PC-9 (cell line): Measurements from ENCODE around the gene MFSD11. TPM values are rescaled to one million over a fixed set of nuclear protein-coding genes. Genes with fewer than 3 reads are reported as not detected.

Experiments used
- BruUV-seq: library from RNA; stranded (reverse); fragments of 400-500 nt; replicated peaks from 2 replicates; lab custom pipeline; 2021; lab: Mats Ljungman, UMichigan
- CTCF ChIA-PET: fragments of 300-600 bp; sonication (Branson Sonifier 250); formaldehyde crosslinking; loops from one replicate; lab custom pipeline; 2022; ENCODE audit warnings: antibody characterized with exemption; lab: Charles Lee
- POLR2A ChIA-PET: fragments of 300-600 bp; sonication (Branson Sonifier 250); formaldehyde crosslinking; loops from one replicate; lab custom pipeline; 2022; ENCODE audit warnings: antibody characterized with exemption; ENCODE audit not compliant: unreplicated experiment; lab: Charles Lee
- DNase-seq, 2 experiments: peaks; one replicate each; pipeline versions ENCODE4 v3.0.0 to v3.0.0-alpha.2; 2015 to 2022; ENCODE audit warnings: mixed read lengths in 1 of 2
- H2AFZ ChIP-seq: fragments of 200-600 bp; sonication (generic); 2 replicates; pipeline ENCODE4 v1.8.1; 2017; ENCODE audit warnings: antibody characterized with exemption
- H3F3A ChIP-seq: fragments of 200-600 bp; sonication (generic); 2 replicates; pipeline ENCODE4 v1.8.1; 2017; ENCODE audit warnings: antibody characterized with exemption, mild to moderate bottlenecking, low read depth; ENCODE audit not compliant: insufficient read depth
- H3K27ac ChIP-seq: fragments of 200-600 bp; sonication (generic); 2 replicates; pipeline ENCODE4 v1.6.1; 2016; ENCODE audit warnings: mixed run types
- H3K27me3 ChIP-seq: fragments of 200-600 bp; sonication (generic); 2 replicates; pipeline ENCODE4 v1.6.1; 2016; ENCODE audit warnings: low read depth, mixed run types; ENCODE audit not compliant: insufficient read depth
- H3K36me3 ChIP-seq: fragments of 200-600 bp; sonication (generic); 2 replicates; pipeline ENCODE4 v1.6.1; 2016; ENCODE audit warnings: low read depth, mixed run types
- H3K4me1 ChIP-seq: fragments of 200-600 bp; sonication (generic); replicated peaks from 2 replicates; pipeline ENCODE4 v1.6.1; 2016; ENCODE audit warnings: mixed run types; ENCODE audit not compliant: insufficient read depth
- H3K4me2 ChIP-seq: fragments of 200-600 bp; sonication (generic); 2 replicates; pipeline ENCODE4 v1.6.1; 2017; ENCODE audit warnings: mixed run types
- H3K4me3 ChIP-seq: fragments of 200-600 bp; sonication (generic); 2 replicates; pipeline ENCODE4 v1.6.1; 2016; ENCODE audit warnings: mixed run types
- H3K79me2 ChIP-seq: fragments of 200-600 bp; sonication (generic); 2 replicates; pipeline ENCODE4 v1.6.1; 2017; ENCODE audit warnings: low read depth, mixed run types
- H3K9me2 ChIP-seq: fragments of 200-600 bp; sonication (generic); 2 replicates; pipeline ENCODE4 v1.8.1; 2017; ENCODE audit warnings: mild to moderate bottlenecking; ENCODE audit not compliant: insufficient read depth
- H3K9me3 ChIP-seq: fragments of 200-600 bp; sonication (generic); 2 replicates; pipeline ENCODE4 v1.8.1; 2016; ENCODE audit warnings: low read depth; ENCODE audit not compliant: insufficient read depth
- H4K20me1 ChIP-seq: fragments of 200-600 bp; sonication (generic); 2 replicates; pipeline ENCODE4 v1.8.1; 2017; ENCODE audit not compliant: insufficient read depth
- CTCF ChIP-seq: fragments of 200-600 bp; sonication (generic); conservative IDR thresholded peaks from 2 replicates; pipeline ENCODE4 v1.6.1; 2017; ENCODE audit warnings: mixed run types, antibody characterized with exemption, mild to moderate bottlenecking, moderate library complexity
- EZH2 ChIP-seq: fragments of 200-600 bp; sonication (generic); IDR thresholded peaks from 2 replicates; pipeline ENCODE4 v1.8.0; 2017; ENCODE audit warnings: antibody characterized with exemption, low read depth
- intact Hi-C: fragments of 100-400 bp; cut with micrococcal nuclease; formaldehyde crosslinking; loops from one replicate; pipeline ENCODE4 v1.10.0; 2022; ENCODE audit not compliant: unreplicated experiment
- total RNA-seq: library from RNA; stranded (reverse); gene quantifications from 2 replicates; pipeline ENCODE4 v1.2.3, GENCODE V29; 2021

Gene MFSD11
- total RNA-seq, 1 experiment from 2014 or later, result 47.3 TPM

DNA sequence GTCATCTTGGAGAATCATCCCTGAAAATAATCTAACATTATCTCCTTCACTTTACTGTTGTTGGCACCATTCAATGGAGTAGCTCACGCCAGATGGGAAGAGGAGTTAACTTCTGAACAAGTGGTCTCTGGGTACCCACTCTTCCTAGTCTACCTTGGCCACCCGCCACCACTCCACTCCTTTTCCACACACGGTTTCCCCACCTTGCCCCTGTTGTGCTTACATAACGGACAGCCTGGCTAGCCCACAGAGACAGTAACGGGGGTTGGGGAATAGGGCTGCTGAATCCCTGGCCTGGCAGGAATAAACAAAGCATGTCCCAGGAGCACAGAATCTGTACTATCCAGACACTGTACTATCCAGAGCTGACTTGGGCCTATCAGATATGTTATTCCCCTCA, 23.6 kb upstream of the MFSD11 start:
- Histone ChIP-seq H3F3A (peaks cover 7% of the 10 kb centered on the region; the same call in 1 of the 2 replicates), H3K4me3 (no peak overlapping the region), H3K36me3 (no peaks in the 10 kb centered on the region), H3K79me2 (no peaks in the 10 kb centered on the region), H4K20me1 (no peaks in the 10 kb centered on the region), H3K4me1 (0 out of 2 replicates have a peak, but pooled peaks cover 6% of the 10 kb centered on the region), H3K27me3 (no peaks in the 10 kb centered on the region), H3K9me2 (no peaks in the 10 kb centered on the region), H3K9me3 (no peaks in the 10 kb centered on the region), H2AFZ (no peak overlapping the region), H3K4me2 (no peak overlapping the region), H3K27ac (no peak overlapping the region)
- intact Hi-C loops, result loop anchor here (1.0 to 10.0 kb wide), 2 partner anchors 191 to 250 kb away; partner anchors contain the start of gene AANAT
- TF ChIP-seq EZH2 (no peak), CTCF (no peak)
- no TSS peak for BruUV-seq
- ChIA-PET CTCF (interaction anchor here (1.2 kb wide), 1 partner anchor 91 kb away, joined by 3 read pairs; no protein-coding TSS in a partner anchor), POLR2A (no interaction called here)
- DNase-seq, result no peak

DNA sequence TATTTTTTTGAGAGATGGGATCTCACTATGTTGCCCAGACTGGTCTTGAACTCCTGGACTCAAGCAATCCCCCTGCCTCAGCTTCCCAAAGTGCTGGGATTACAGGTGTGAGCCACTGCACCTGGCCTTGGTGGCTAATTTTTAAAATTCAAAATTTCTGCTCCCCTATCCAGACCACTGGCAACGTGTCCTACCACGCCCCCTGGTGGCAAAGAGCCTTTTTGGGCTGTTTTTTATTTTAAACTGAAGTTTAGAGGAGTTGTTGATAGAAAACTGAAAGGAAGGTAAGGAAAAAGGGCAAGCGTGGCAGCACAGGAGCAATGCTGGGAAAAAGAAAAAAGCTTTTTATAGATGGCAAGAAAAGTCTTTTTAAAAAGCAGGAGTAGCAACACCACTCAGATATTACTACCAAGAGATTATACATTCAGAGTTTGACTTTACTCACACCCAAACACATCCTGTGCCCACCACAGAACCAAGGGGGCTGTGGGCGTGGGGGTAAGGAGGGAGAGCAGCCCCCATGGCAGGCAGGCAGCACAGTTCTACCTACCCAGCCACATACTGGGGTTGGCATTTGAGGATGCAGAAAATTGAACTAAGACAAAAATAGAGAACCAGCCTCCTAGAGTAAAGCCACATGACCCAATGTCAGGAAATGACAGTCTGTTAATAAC, 23.0 kb upstream of the MFSD11 start:
- no TSS peak for BruUV-seq
- Histone ChIP-seq H4K20me1 (no peaks in the 10 kb centered on the region), H3K9me2 (no peaks in the 10 kb centered on the region), H3K27me3 (no peaks in the 10 kb centered on the region), H2AFZ (no peak overlapping the region), H3K27ac (no peak overlapping the region), H3K4me2 (no peak overlapping the region), H3K79me2 (no peaks in the 10 kb centered on the region), H3F3A (peaks cover 7% of the 10 kb centered on the region; the same call in 1 of the 2 replicates), H3K9me3 (no peaks in the 10 kb centered on the region), H3K4me3 (no peak overlapping the region), H3K36me3 (no peaks in the 10 kb centered on the region), H3K4me1 (0 out of 2 replicates have a peak, but pooled peaks cover 6% of the 10 kb centered on the region)
- TF ChIP-seq EZH2, result no peak
- TF ChIP-seq CTCF, result peak; percentile 86
- ChIA-PET POLR2A (no interaction called here), CTCF (interaction anchor here (1.2 kb wide), 1 partner anchor 91 kb away, joined by 3 read pairs; no protein-coding TSS in a partner anchor)
- peak in 1 of 2 experiments; percentile 61 for DNase-seq
- intact Hi-C loops, result loop anchor here (1.0 to 10.0 kb wide), 3 partner anchors 192 to 307 kb away; partner anchors contain the start of gene AANAT

DNA sequence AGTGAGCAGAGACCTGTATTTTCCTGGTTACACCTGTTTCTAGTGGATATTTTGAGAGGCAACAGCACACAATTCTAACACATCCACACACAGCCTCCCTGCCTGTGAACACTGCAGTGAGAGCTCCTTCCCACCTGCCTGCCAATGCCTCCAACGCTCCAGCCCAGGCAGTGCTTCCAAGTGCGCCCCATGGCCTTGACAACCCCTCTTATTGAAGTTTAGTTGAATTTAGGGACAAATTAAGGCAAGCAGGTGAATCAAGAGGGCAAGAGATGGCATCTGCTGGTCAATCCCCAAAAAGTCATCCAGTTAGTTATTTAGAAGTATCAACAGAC, 22.5 kb upstream of the MFSD11 start:
- no peaks in the 10 kb centered on the region for H3K36me3 ChIP-seq
- H3K27ac ChIP-seq, result no peak overlapping the region
- H3K4me1 ChIP-seq, result 0 out of 2 replicates have a peak, but pooled peaks cover 6% of the 10 kb centered on the region
- peaks cover 7% of the 10 kb centered on the region; the same call in 1 of the 2 replicates for H3F3A ChIP-seq
- no peak overlapping the region for H3K4me2 ChIP-seq
- POLR2A ChIA-PET, result no interaction called here
- H4K20me1 ChIP-seq, result no peaks in the 10 kb centered on the region
- TF ChIP-seq CTCF, result no peak
- TF ChIP-seq EZH2, result no peak
- DNase-seq, result no peak
- H3K27me3 ChIP-seq, result no peaks in the 10 kb centered on the region
- H3K9me2 ChIP-seq, result no peaks in the 10 kb centered on the region
- no TSS peak for BruUV-seq
- H2AFZ ChIP-seq, result no peak overlapping the region
- intact Hi-C loops, result loop anchor here (1.0 to 10.0 kb wide), 2 partner anchors 251 to 307 kb away; partner anchors contain the start of gene AANAT
- H3K9me3 ChIP-seq, result no peaks in the 10 kb centered on the region
- H3K4me3 ChIP-seq, result no peak overlapping the region
- H3K79me2 ChIP-seq, result no peaks in the 10 kb centered on the region
- CTCF ChIA-PET, result no interaction called here
